ENCODE results near the gene TEX30. TPM values are rescaled to one million over a fixed set of nuclear protein-coding genes. Genes with fewer than 3 reads are reported as not detected.

The TEX30 gene
- total RNA-seq, 4 donors from 2014 or later: 6.4 to 10.6 (median 7.7) TPM

DNA sequence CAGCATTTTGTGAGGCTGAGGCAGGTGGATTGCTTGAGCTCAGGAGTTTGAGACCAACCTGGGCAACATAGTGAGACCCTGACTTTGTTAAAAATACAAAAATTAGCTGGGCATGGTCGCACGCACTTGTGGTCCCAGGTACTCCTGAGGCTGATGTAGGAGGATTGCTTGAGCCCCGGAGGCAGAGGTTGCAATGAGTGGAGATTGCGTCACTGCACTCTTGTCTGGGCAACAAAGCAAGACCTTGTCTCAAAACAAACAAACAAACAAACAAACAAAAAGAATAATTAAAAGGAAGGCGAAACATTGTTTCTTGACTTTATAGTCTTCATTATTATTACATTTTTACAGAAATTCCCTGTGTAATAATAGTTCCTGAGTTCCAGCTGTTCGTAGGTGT, 41.2 kb upstream of the TEX30 start:
- Histone ChIP-seq H3K4me3 (no peak overlapping the region), H3K36me3 (peaks cover 0 to 40% of the 10 kb centered on the region in 2 donors), H3K4me1 (peaks cover 0 to 7% (median 0%) of the 10 kb centered on the region in 3 donors), H3K27me3 (no peaks in the 10 kb centered on the region), H3K27ac (no peak overlapping the region), H3K9me3 (peaks cover 0 to 9% (median 0%) of the 10 kb centered on the region in 3 donors)
- ATAC-seq: no peak
- TF ChIP-seq POLR2A (IDR thresholded peaks at IDR 0.05) (no peak), EP300 (IDR thresholded peaks at IDR 0.05) (no peak), POLR2AphosphoS5 (IDR thresholded peaks at IDR 0.05) (no peak), CTCF (IDR thresholded peaks at IDR 0.05) (no peak)
- WGBS, 2 donors (ENCODE audit: low coverage in 1 of 2): 78 to 90% methylated on average over 6 of the region's 6 CpGs

GRCh38 chr13:102814025-102814607, 40.5 kb upstream of the TEX30 start:
- peaks cover 0 to 7% (median 0%) of the 10 kb centered on the region in 3 donors for H3K4me1 ChIP-seq
- H3K4me3 ChIP-seq: no peak overlapping the region
- no peak for ATAC-seq
- TF ChIP-seq POLR2AphosphoS5 (IDR thresholded peaks at IDR 0.05) (no peak), POLR2A (IDR thresholded peaks at IDR 0.05) (no peak), CTCF (IDR thresholded peaks at IDR 0.05) (no peak), EP300 (IDR thresholded peaks at IDR 0.05) (no peak)
- no peak overlapping the region for H3K27ac ChIP-seq
- H3K9me3 ChIP-seq: peaks cover 0 to 9% (median 0%) of the 10 kb centered on the region in 3 donors
- peaks cover 0 to 36% of the 10 kb centered on the region in 2 donors for H3K36me3 ChIP-seq
- WGBS, 2 donors (ENCODE audit: low coverage in 1 of 2): 33 to 91% methylated on average over 1 to 7 of the region's 7 CpGs
- no peaks in the 10 kb centered on the region for H3K27me3 ChIP-seq

DNA sequence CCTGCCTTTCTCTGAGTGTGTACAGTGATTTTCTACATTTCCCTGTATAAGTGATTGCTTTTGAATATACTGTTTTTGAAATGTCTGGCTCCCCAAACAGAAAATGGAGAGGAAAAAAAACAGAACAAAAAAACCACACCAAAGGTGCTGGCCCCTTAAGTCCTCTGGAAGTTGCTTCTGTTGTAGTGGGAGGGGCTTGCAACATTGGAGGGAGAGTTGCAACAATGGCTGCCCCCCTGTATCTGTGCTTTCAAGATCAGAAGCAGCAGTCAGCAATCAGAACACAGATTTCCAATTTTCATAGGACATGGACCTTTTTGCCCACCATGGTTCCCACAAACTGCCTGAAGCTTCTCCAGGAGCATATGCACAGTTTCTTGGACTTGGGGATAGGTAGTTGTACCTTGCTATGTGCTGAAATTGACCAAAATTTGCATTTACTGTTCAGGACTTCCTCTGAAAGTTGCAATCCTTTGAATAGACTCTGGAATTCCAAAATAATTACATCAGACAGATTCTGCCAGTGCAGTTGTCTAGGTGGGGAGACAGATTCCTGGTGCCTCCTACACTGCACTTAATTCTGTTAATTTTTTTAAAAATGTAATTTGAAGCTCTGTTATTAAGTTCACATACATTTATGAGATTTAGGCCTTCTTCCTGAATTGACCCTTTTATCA, 39.2 kb upstream of the TEX30 start:
- H3K27me3 ChIP-seq: no peaks in the 10 kb centered on the region
- peaks cover 0 to 7% (median 0%) of the 10 kb centered on the region in 3 donors for H3K4me1 ChIP-seq
- no peak overlapping the region for H3K27ac ChIP-seq
- H3K36me3 ChIP-seq: peaks cover 0 to 35% of the 10 kb centered on the region in 2 donors
- ATAC-seq: no peak
- no peak overlapping the region for H3K4me3 ChIP-seq
- TF ChIP-seq CTCF (IDR thresholded peaks at IDR 0.05): no peak
- TF ChIP-seq POLR2A (IDR thresholded peaks at IDR 0.05): no peak
- no peak for TF ChIP-seq POLR2AphosphoS5 (IDR thresholded peaks at IDR 0.05)
- no peak for TF ChIP-seq EP300 (IDR thresholded peaks at IDR 0.05)
- H3K9me3 ChIP-seq: peaks cover 0 to 9% (median 0%) of the 10 kb centered on the region in 3 donors

DNA sequence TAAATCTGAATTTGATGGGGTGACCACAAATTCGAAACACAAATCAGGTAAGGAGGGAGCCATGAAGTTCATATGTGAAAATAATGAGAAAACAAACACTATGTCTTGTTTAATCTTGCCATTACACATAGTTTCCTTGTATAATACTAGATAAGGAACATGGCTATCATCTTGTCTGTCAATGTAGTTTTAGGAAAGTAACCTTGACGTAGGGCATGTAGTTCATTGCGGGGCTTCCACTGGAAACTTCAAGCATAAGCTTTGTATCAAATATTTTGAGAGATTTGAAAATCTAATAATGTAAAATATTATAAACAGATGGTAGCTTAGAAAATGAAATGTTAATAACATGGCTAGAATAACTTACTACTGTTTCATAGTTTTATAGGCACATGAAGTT, 34.1 kb upstream of the TEX30 start:
- ATAC-seq: no peak
- H3K36me3 ChIP-seq: peaks cover 0 to 26% of the 10 kb centered on the region in 2 donors
- 96 to 100% methylated on average over 3 of the region's 3 CpGs for WGBS, 2 donors (ENCODE audit: low coverage in 1 of 2)

More for the DNA sequence above, 34.1 kb upstream of the TEX30 start:
- Histone ChIP-seq H3K27me3 (no peaks in the 10 kb centered on the region), H3K4me1 (peaks cover 0 to 3% (median 0%) of the 10 kb centered on the region in 3 donors), H3K4me3 (no peak overlapping the region), H3K9me3 (peaks cover 0 to 9% (median 0%) of the 10 kb centered on the region in 3 donors), H3K27ac (no peak overlapping the region)
- TF ChIP-seq EP300 (IDR thresholded peaks at IDR 0.05) (no peak), CTCF (IDR thresholded peaks at IDR 0.05) (no peak), POLR2AphosphoS5 (IDR thresholded peaks at IDR 0.05) (no peak), POLR2A (IDR thresholded peaks at IDR 0.05) (no peak)

Measured in gastroesophageal sphincter (tissue), 4 donors.